Hepatocyte (in vitro differentiated cells): ENCODE measurements around the gene DENND5A. TPM values are rescaled to one million over a fixed set of nuclear protein-coding genes. Genes with fewer than 3 reads are reported as not detected.
"Not testable (repeated sequence)": the region's sequence is repeated elsewhere in the genome, so short reads cannot be mapped to it uniquely, and the experiment has no call there.

ENCODE experiments used
- DNase-seq: peaks from one replicate; pipeline ENCODE4 v3.0.0-alpha.2; 2016; ENCODE audit warnings: low spot score
- H2AFZ ChIP-seq: fragments of 200-600 bp; sonication (generic); 2 replicates; pipeline ENCODE4 v1.6.0; 2016; ENCODE audit warnings: antibody characterized with exemption, mild to moderate bottlenecking
- H3K27ac ChIP-seq: fragments of 200-600 bp; sonication (generic); 2 replicates; pipeline ENCODE4 v1.5.1; 2016; ENCODE audit warnings: mild to moderate bottlenecking
- H3K27me3 ChIP-seq: fragments of 200-600 bp; sonication (generic); 2 replicates; pipeline ENCODE4 v1.6.1; 2016
- H3K36me3 ChIP-seq: fragments of 200-600 bp; sonication (generic); replicated peaks from 2 replicates; pipeline ENCODE4 v1.5.1; 2016; ENCODE audit warnings: low read depth; ENCODE audit not compliant: insufficient read depth
- H3K4me1 ChIP-seq: fragments of 200-600 bp; sonication (generic); 2 replicates; pipeline ENCODE4 v1.5.1; 2016; ENCODE audit warnings: mild to moderate bottlenecking, moderate library complexity; ENCODE audit not compliant: insufficient read depth
- H3K4me2 ChIP-seq: fragments of 200-600 bp; sonication (generic); 2 replicates; pipeline ENCODE4 v1.6.0; 2016
- H3K4me3 ChIP-seq: fragments of 200-600 bp; sonication (generic); 2 replicates; pipeline ENCODE4 v1.5.1; 2016; ENCODE audit warnings: mild to moderate bottlenecking
- H3K79me2 ChIP-seq: fragments of 200-600 bp; sonication (generic); 2 replicates; pipeline ENCODE4 v1.6.0; 2017; ENCODE audit warnings: mild to moderate bottlenecking
- H3K9me2 ChIP-seq: fragments of 200-600 bp; sonication (generic); replicated peaks from 2 replicates; pipeline ENCODE4 v1.6.0; 2017; ENCODE audit warnings: mild to moderate bottlenecking; ENCODE audit not compliant: insufficient read depth
- H3K9me3 ChIP-seq: fragments of 200-600 bp; sonication (generic); 2 replicates; pipeline ENCODE4 v1.5.1; 2016; ENCODE audit warnings: low read depth, mild to moderate bottlenecking
- H4K20me1 ChIP-seq: fragments of 200-600 bp; sonication (generic); 2 replicates; pipeline ENCODE4 v1.6.0; 2016; ENCODE audit warnings: mild to moderate bottlenecking; ENCODE audit not compliant: insufficient read depth, poor library complexity, severe bottlenecking
- CTCF ChIP-seq: fragments of 200-600 bp; sonication (generic); IDR thresholded peaks from 2 replicates; pipeline ENCODE4 v1.5.1; 2016; ENCODE audit warnings: antibody characterized with exemption, mild to moderate bottlenecking; ENCODE audit not compliant: poor library complexity
- EZH2 ChIP-seq: fragments of 200-600 bp; sonication (generic); IDR thresholded peaks from 2 replicates; pipeline ENCODE4 v1.6.1; 2016; ENCODE audit warnings: antibody characterized with exemption, mild to moderate bottlenecking, borderline replicate concordance
- EZH2phosphoT487 ChIP-seq: fragments of 200-600 bp; sonication (generic); IDR thresholded peaks from one replicate; pipeline ENCODE4 v1.6.1; 2018; ENCODE audit warnings: antibody characterized with exemption, mild to moderate bottlenecking, low read depth, moderate library complexity; ENCODE audit not compliant: unreplicated experiment, severe bottlenecking
- WGBS: methylation state at CpG from one replicate; pipeline ENCODE4 v1.1.6; 2016; ENCODE audit warnings: low lambda C conversion rate; ENCODE audit errors: missing lambda C conversion rate; 5-methylcytosine and 5-hydroxymethylcytosine counted together
- polyA plus RNA-seq: library from polyadenylated mRNA; unstranded; fragments of >200 nt; fragmentation: Nextera tagmentation; extraction: Ambion mirVana; gene quantifications from 2 replicates; pipeline ENCODE4 v1.2.1, GENCODE V29; 2016
- total RNA-seq: library from RNA; depleted of rRNA; stranded (reverse); fragments of >200 nt; gene quantifications from 2 replicates; pipeline ENCODE4 v1.2.3, GENCODE V29; 2014

Gene DENND5A
- total and polyA plus RNA-seq, 2 experiments from 2014 or later, result 29.7 to 56.4 TPM

GRCh38 chr11:9210224-9210921 is 54.8 kb downstream of the DENND5A start:
- no peaks in the 10 kb centered on the region for H3K27me3 ChIP-seq
- TF ChIP-seq CTCF, result no peak
- TF ChIP-seq EZH2, result no peak
- no peak for TF ChIP-seq EZH2phosphoT487
- no peak overlapping the region for H3K4me3 ChIP-seq
- peaks cover 92% of the 10 kb centered on the region for H3K79me2 ChIP-seq
- DNase-seq, result no peak
- peak overlapping the region; percentile 48 for H3K27ac ChIP-seq
- WGBS, result 93% methylated on average over 5 of the region's 5 CpGs
- no peak overlapping the region for H3K4me2 ChIP-seq
- H2AFZ ChIP-seq, result no peak overlapping the region
- no peaks in the 10 kb centered on the region for H3K9me2 ChIP-seq
- H4K20me1 ChIP-seq, result peaks cover 21% of the 10 kb centered on the region
- no peaks in the 10 kb centered on the region for H3K4me1 ChIP-seq
- no peaks in the 10 kb centered on the region for H3K9me3 ChIP-seq
- no peaks in the 10 kb centered on the region for H3K36me3 ChIP-seq

GRCh38 chr11:9209604-9210003 is 55.5 kb downstream of the DENND5A start:
- H2AFZ ChIP-seq, DNase-seq, H3K27me3 ChIP-seq, H3K4me1 ChIP-seq, H3K36me3 ChIP-seq, H3K27ac ChIP-seq, H3K4me3 ChIP-seq, H3K9me3 ChIP-seq, H3K9me2 ChIP-seq, H3K4me2 ChIP-seq: not testable (repeated sequence)
- 90% methylated on average over 4 of the region's 4 CpGs for WGBS
- H4K20me1 ChIP-seq, result peaks cover 21% of the 10 kb centered on the region
- H3K79me2 ChIP-seq, result peaks cover 92% of the 10 kb centered on the region

GRCh38 chr11:9208726-9209501 is 56.2 kb downstream of the DENND5A start:
- no peaks in the 10 kb centered on the region for H3K9me2 ChIP-seq
- no peaks in the 10 kb centered on the region for H3K4me1 ChIP-seq
- H3K4me2 ChIP-seq, result no peak overlapping the region
- no peaks in the 10 kb centered on the region for H3K27me3 ChIP-seq
- no peaks in the 10 kb centered on the region for H3K9me3 ChIP-seq
- no peak for DNase-seq
- H3K79me2 ChIP-seq, result peaks cover 86% of the 10 kb centered on the region
- no peak overlapping the region for H3K4me3 ChIP-seq
- no peaks in the 10 kb centered on the region for H3K36me3 ChIP-seq
- no peak overlapping the region for H2AFZ ChIP-seq
- WGBS, result 85% methylated on average over 8 of the region's 8 CpGs
- no peak overlapping the region for H3K27ac ChIP-seq
- peaks cover 21% of the 10 kb centered on the region for H4K20me1 ChIP-seq
- TF ChIP-seq CTCF, result no peak
- no peak for TF ChIP-seq EZH2
- no peak for TF ChIP-seq EZH2phosphoT487

- no peak overlapping the region for H3K4me2 ChIP-seq
- peaks cover 21% of the 10 kb centered on the region for H4K20me1 ChIP-seq
- H3K27ac ChIP-seq, result no peak overlapping the region
- H3K36me3 ChIP-seq, result no peaks in the 10 kb centered on the region
- H3K4me1 ChIP-seq, result no peaks in the 10 kb centered on the region
- H3K9me3 ChIP-seq, result no peaks in the 10 kb centered on the region
- H3K4me3 ChIP-seq, result no peak overlapping the region
- no peak for DNase-seq
- 96% methylated on average over 2 of the region's 2 CpGs for WGBS
- no peaks in the 10 kb centered on the region for H3K9me2 ChIP-seq
- TF ChIP-seq CTCF, result no peak
- TF ChIP-seq EZH2, result no peak
- H3K79me2 ChIP-seq, result peaks cover 69% of the 10 kb centered on the region
- no peaks in the 10 kb centered on the region for H3K27me3 ChIP-seq
- H2AFZ ChIP-seq, result no peak overlapping the region
These were observed 57.9 kb downstream of the DENND5A start for GRCh38 chr11:9207229-9207628.
